ENCODE results near the gene TBX1. TPM values are rescaled to one million over a fixed set of nuclear protein-coding genes. Genes with fewer than 3 reads are reported as not detected.
"Not testable (repeated sequence)": the region's sequence is repeated elsewhere in the genome, so short reads cannot be mapped to it uniquely, and the experiment has no call there.

Gene TBX1
- total RNA-seq, 8 experiments from 2014 or later: 0.23 to 1.9 (median 0.57) TPM; not detected in 1

DNA sequence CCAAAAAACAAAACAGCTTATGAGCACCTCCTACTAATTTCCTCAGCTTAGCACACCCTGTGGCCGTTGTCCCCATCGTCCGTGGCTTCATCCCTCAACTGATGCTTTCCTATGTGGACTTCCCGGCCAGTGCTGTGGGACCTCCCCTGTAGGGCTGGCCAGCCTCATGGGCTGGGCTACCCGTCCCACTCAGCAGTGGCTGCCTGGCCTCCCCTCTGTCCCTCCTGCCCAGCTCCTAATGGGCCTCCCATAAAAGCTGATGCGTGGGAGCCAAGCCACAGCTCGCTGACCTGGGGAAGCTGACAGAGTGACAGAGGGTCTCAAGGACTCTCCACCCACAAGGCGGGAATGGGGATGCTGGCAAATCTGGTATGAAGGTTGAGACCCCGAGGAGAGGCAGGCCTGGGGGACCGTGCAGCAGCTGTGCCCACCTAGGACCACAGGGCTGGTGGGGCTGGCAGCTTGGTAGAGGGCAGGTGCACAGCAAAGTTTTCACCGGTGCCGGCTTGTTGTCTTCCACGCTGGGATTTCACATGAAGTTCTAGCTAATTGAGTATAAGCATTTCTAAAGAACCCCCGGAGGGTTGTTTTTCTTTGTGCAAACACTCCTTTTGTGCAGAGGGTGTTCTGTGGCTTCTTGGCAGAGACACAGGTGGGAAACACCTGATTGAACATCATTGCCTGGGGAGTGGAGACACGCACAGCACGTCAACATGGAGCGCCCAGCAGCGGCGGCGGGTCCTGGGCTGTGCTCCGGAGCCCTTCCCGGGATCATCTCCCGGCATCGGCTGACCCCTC lies 23.2 kb downstream of the TBX1 start:
- peaks cover 0 to 5% of the 10 kb centered on the region in 2 donors for H3K4me1 ChIP-seq (replicated peaks in 1 of 2)
- 76 to 92% (median 82%) methylated on average over 2 to 14 of the region's 24 CpGs; no CpG with 5 or more reads in 4 of the 10 experiments for WGBS, 10 experiments
- in situ Hi-C loops (cut with MboI; ENCODE audit: low pct_unique_long_range_greater_than_20kb in 2 of 9, low sequenced_read_pairs in 9 of 9, unreplicated experiment in 9 of 9): no loop called here
- no peak overlapping the region for H3K4me3 ChIP-seq
- ATAC-seq (replicated peaks in 6 of 8): no peak
- H3K27ac ChIP-seq: peak overlapping the region in 1 of 2 donors; percentile 14

DNA sequence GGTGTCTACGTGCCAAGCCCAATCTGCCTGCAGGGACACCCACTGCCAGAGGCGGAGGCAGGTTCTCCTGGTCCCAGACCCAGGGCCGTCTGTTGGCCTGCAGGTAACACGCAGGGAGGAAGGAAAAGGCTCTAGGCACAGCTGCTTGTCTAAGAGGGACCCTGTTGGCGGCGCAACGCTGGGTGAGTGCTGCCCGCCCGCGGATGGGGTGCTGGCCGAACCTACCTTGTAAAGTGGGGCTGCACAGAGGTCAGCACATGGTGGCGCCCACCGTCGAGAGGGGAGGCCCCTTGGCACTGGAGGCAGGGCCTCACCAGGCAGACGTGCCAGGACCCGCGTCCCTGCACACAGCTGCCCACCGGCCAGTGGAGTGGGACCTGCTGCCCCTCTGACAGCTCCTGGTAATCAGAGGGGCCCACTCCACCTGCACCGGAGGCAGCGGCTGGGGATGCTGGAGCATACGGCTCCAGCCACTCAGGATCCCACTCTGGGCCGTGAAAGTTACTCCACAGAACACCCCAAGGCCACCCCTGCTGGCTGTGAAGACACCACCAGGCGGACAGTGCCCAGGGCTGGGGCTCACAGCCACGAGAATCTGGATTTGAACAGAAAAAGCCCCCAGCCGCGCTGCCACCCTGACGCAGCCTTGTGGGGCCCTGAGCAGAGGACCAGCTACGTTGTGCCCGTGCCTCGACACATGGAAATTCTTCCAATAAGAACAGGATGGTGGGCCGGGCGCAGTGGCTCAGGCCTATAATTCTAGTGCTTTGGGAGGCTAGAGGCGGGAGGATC lies 24.0 kb downstream of the TBX1 start:
- Histone ChIP-seq H3K4me1 (replicated peaks in 1 of 2) (peaks cover 0 to 5% of the 10 kb centered on the region in 2 donors), H3K27ac (peak overlapping the region in 1 of 2 donors; percentile 14), H3K4me3 (no peak overlapping the region)
- WGBS, 10 experiments: 93 to 100% (median 100%) methylated on average over 1 to 3 of the region's 33 CpGs; no CpG with 5 or more reads in 5 of the 10 experiments
- ATAC-seq (replicated peaks in 6 of 8): no peak
- in situ Hi-C loops (cut with MboI; ENCODE audit: low pct_unique_long_range_greater_than_20kb in 2 of 9, low sequenced_read_pairs in 9 of 9, unreplicated experiment in 9 of 9): no loop called here

DNA sequence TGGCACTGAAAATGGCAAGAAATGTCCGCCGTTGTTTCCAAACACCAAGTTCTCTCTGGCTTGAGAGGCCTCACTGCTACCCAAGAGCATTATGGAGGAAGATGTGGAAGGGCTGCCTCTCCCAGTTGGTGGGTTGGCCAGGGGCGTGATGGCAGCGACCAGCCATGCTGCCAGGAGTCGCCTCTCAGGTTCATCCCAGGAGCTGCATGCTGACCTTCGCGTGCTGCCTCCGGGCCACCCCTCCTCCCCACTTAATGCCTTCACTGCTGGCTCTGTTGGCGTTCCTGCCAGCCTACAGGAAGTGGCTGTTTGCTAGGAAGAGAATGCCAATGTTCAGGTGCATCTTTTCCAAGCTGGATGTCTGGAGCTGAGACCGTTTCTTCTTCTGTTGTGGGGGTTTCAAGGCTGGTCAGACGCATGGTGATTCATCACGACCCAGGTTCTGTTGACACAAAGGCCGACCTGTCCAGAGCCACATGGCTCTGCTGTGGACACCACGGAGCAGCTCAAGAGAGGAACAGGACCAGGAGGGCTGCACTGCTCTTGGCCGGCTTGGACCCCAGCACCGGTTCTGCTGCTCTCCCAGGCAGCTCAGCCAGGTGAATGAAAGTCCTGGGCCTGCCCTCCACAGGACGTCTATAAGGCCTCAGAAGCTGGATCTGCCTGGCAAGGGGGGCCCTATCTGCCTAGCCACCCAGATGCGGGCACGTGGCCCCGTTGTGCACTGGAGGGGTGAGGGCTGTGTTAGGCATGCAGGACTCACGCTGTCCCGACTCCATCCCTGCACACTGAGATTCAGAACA lies 25.1 kb downstream of the TBX1 start:
- Histone ChIP-seq H3K4me1 (replicated peaks in 1 of 2) (no peaks in the 10 kb centered on the region), H3K4me3 (no peak overlapping the region), H3K27ac (peak overlapping the region in 1 of 2 donors; percentile 14)
- no peak for ATAC-seq (replicated peaks in 6 of 8)
- in situ Hi-C loops (cut with MboI; ENCODE audit: low pct_unique_long_range_greater_than_20kb in 2 of 9, low sequenced_read_pairs in 9 of 9, unreplicated experiment in 9 of 9): no loop called here
- 60 to 94% (median 79%) methylated on average over 1 to 10 of the region's 22 CpGs; no CpG with 5 or more reads in 6 of the 10 experiments for WGBS, 10 experiments

DNA sequence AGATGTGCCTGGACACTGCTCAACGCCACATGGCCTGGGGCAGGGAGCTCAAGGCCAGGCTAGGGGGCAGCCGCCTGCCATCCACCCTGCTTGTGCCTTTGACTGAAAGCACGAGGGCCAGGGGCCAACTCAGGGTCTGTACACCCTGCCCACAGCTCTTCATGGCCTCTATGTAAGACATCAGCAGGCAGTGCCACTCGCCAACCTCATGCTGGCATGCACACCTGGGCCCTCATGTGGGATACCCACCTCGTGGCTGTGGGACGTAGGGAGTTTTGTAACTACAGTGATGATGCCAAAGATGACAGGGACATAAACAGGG lies 25.6 kb downstream of the TBX1 start:
- no peaks in the 10 kb centered on the region for H3K4me1 ChIP-seq (replicated peaks in 1 of 2)
- no peak overlapping the region for H3K4me3 ChIP-seq
- no peak for ATAC-seq (replicated peaks in 6 of 8)
- in situ Hi-C loops (cut with MboI; ENCODE audit: low pct_unique_long_range_greater_than_20kb in 2 of 9, low sequenced_read_pairs in 9 of 9, unreplicated experiment in 9 of 9): no loop called here
- WGBS, 10 experiments: 80% methylated on average over 1 of the region's 6 CpGs; no CpG with 5 or more reads in 9 of the 10 experiments
- no peak overlapping the region for H3K27ac ChIP-seq

DNA sequence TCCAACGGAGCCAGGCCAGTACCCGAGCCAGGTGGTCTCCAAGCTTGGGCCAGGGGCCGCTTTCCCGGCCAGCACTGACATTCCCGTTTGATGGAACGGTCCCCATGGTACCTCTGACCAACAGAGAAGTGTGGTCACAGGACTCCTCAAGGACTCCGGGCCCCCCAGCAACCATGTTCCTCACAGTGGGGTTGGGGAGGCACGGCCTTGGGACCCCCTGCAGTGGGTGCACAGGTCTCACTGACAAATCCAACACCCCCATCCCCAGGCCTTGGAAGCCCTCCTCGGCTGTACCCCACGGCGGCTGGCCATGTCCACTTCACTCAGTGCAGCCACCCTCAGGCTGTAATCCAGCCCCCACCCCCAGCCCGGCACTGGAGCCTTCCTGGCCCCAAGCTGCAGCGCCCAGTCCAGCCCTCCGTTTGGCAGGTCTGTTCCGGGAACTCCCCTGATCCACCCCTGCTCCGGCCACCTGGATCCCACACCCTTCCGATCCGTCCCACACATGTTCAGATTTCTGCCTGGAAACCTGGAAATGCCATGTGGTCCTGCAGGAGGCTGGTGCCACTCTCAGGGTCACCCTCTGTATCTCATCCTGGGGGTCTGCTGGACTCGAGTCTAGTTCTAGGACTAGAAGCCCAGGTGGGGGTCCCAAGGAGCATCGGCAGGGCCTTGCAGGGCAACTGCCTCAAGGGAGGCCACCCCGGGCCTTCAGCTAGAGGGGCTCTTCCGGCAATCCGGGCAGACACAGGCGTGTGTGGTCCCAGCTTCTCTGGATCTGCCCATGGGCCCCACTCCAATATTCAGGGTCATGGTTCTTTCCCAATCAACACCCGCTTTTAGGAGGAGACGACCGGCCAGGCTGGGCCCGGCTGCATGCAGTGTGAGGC lies 26.6 kb downstream of the TBX1 start:
- 60 to 100% (median 100%) methylated on average over 1 to 2 of the region's 28 CpGs; no CpG with 5 or more reads in 5 of the 10 experiments for WGBS, 10 experiments
- Histone ChIP-seq H3K4me1 (replicated peaks in 1 of 2) (no peaks in the 10 kb centered on the region), H3K4me3 (no peak overlapping the region), H3K27ac (peak overlapping the region in 1 of 2 donors; percentile 30)
- in situ Hi-C loops (cut with MboI; ENCODE audit: low pct_unique_long_range_greater_than_20kb in 2 of 9, low sequenced_read_pairs in 9 of 9, unreplicated experiment in 9 of 9): no loop called here
- no peak for ATAC-seq (replicated peaks in 6 of 8)

DNA sequence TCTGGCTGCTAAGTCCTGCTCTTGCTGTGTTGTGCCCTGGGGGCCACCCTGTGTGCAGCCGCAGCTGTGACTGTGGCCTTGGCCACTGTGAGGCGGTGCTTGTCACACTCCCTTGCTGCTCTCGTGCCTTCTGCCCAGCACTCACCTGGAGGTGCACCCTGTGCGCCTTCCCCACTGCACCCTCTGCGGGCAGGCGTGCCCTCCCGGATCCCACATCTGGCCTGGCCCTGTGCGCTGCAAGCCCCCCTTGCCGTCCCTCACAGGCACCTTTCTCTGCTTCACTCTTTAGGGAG lies 27.2 kb downstream of the TBX1 start:
- 100% methylated on average over 1 of the region's 9 CpGs; no CpG with 5 or more reads in 9 of the 10 experiments for WGBS, 10 experiments

DNA sequence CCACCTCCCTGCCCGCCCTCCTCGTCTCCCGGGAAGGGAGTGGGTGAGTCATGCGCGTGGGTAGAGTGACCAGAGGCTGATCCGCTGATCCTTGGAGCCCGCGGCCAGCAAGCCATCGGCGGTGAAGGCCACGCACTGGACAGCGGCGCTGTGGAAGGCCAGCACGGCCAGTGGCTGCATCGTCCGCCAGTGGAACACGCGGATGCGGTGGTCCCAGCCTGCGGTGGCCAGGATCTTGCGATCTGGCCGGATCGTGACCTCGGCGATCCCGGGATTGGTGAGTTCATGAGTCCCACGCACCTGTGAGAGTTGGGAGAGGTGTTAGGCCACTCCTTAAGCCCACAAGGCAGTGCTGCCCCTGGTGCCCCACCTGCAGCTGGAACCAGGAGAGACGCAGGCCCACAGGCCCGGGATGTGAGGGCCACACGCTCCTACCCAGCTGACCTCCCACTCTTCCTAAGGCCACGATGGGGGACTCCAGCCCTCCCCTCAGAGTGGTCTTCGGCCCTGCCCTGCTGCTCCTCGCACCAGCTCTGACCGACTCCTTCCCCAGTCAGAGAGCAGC lies 28.2 kb downstream of the TBX1 start:
- no peak overlapping the region for H3K4me3 ChIP-seq
- ATAC-seq (replicated peaks in 6 of 8): no peak
- 96 to 100% methylated on average over 2 to 7 of the region's 34 CpGs; no CpG with 5 or more reads in 8 of the 10 experiments for WGBS, 10 experiments
- H3K27ac ChIP-seq: no peak overlapping the region
- in situ Hi-C loops (cut with MboI; ENCODE audit: low pct_unique_long_range_greater_than_20kb in 2 of 9, low sequenced_read_pairs in 9 of 9, unreplicated experiment in 9 of 9): no loop called here
- H3K4me1 ChIP-seq (replicated peaks in 1 of 2): no peaks in the 10 kb centered on the region

More for the DNA sequence above, 27.2 kb downstream of the TBX1 start:
- no peak for ATAC-seq (replicated peaks in 6 of 8)
- H3K27ac ChIP-seq: peak overlapping the region in 1 of 2 donors; percentile 30
- in situ Hi-C loops (cut with MboI; ENCODE audit: low pct_unique_long_range_greater_than_20kb in 2 of 9, low sequenced_read_pairs in 9 of 9, unreplicated experiment in 9 of 9): no loop called here
- H3K4me1 ChIP-seq (replicated peaks in 1 of 2): no peaks in the 10 kb centered on the region
- H3K4me3 ChIP-seq: no peak overlapping the region

DNA sequence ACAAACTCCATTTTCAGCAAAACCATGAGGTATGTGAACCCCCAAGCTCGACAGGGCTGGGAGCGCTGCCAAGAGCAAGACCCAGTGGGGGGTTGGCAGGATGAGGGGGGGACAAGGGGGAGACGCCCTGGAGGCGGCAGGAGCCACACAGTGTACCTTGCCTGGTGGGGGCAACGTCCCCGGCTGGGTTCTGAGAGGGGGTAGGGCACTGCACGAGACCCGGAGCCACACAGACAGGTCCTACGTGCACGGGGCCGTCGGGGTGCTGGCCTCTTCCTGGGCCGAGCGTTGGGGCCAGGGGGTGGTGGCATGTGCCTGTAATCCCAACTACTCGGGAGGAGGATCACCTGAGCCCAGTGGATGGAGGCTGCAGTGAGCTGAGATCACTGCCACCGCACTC lies 28.8 kb downstream of the TBX1 start:
- Histone ChIP-seq H3K4me3 (no peak overlapping the region), H3K27ac (no peak overlapping the region), H3K4me1 (replicated peaks in 1 of 2) (no peaks in the 10 kb centered on the region)
- in situ Hi-C loops (cut with MboI; ENCODE audit: low pct_unique_long_range_greater_than_20kb in 2 of 9, low sequenced_read_pairs in 9 of 9, unreplicated experiment in 9 of 9): no loop called here
- WGBS, 10 experiments: 80 to 90% methylated on average over 1 to 2 of the region's 16 CpGs; no CpG with 5 or more reads in 8 of the 10 experiments
- no peak for ATAC-seq (replicated peaks in 6 of 8)

DNA sequence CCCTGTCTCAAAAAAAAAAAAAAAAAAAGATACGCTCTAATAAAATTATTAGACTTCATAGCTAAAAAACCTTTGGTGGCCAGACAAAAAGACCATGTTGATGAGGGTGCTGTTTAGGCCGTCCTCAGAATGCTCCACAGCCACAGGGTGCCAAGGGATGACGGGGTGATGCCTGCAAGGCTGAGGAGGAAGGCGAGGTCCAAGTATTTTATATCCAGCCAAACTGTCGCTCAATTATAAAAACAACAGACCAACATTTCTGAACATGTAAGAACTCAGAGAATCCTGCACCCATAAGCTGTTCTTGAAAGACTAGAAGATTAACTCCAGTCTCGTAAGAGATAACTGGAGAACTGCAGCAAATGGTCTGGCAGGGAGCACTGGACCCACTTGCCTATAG lies 29.2 kb downstream of the TBX1 start:
- in situ Hi-C loops (cut with MboI; ENCODE audit: low pct_unique_long_range_greater_than_20kb in 2 of 9, low sequenced_read_pairs in 9 of 9, unreplicated experiment in 9 of 9): no loop called here
- Histone ChIP-seq H3K4me1 (replicated peaks in 1 of 2) (no peaks in the 10 kb centered on the region), H3K27ac (no peak overlapping the region), H3K4me3 (no peak overlapping the region)
- ATAC-seq (replicated peaks in 6 of 8): no peak
- WGBS, 10 experiments: 67 to 100% (median 97%) methylated on average over 1 to 6 of the region's 6 CpGs; no CpG with 5 or more reads in 1 of the 10 experiments

DNA sequence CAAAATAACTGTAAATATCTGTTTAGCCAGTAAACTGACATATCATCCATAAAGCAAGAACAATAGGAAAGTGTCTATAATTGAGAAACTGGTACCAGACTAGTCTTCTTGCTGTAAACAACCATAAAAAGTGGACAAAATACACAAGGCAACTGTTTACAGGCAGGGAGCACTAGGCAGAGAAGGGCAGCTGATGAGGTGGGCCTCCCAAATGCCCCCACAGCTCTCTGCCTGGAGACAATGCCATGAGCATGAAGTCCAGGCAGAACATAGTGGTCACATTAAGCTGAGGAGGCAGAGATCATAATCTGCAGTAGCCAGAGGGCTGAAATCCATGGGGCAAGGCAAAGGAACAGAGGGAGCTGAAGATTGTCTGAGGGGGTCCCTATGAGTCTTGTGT lies 30.7 kb downstream of the TBX1 start:
- ATAC-seq (replicated peaks in 6 of 8): no peak
- H3K4me1 ChIP-seq (replicated peaks in 1 of 2): peaks cover 0 to 2% of the 10 kb centered on the region in 2 donors
- no peak overlapping the region for H3K4me3 ChIP-seq
- H3K27ac ChIP-seq: peak overlapping the region in 1 of 2 donors; percentile 11
- in situ Hi-C loops (cut with MboI; ENCODE audit: low pct_unique_long_range_greater_than_20kb in 2 of 9, low sequenced_read_pairs in 9 of 9, unreplicated experiment in 9 of 9): no loop called here

DNA sequence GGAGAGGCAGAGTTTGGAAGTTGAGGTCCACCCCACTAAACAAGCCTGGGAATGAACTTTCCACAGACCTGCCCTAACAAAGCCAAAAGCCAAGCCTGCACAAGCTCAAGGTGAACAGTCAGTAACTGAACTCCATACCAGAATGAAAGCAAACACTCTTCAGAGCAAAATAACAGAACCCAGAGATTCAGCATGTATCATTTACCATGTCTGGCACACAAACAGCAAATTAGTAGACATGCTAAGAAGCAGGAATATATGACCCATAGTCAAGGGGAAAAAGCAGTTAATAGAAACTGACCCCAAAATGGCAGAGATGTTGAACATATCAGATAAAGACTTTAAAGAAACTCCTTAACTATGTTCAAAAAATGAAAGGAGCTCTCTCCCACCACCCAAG lies 31.3 kb downstream of the TBX1 start:
- no peak for ATAC-seq (replicated peaks in 6 of 8)
- in situ Hi-C loops (cut with MboI; ENCODE audit: low pct_unique_long_range_greater_than_20kb in 2 of 9, low sequenced_read_pairs in 9 of 9, unreplicated experiment in 9 of 9): no loop called here
- Histone ChIP-seq H3K4me1 (replicated peaks in 1 of 2) (peaks cover 0 to 8% of the 10 kb centered on the region in 2 donors), H3K4me3 (no peak overlapping the region), H3K27ac (no peak overlapping the region)

DNA sequence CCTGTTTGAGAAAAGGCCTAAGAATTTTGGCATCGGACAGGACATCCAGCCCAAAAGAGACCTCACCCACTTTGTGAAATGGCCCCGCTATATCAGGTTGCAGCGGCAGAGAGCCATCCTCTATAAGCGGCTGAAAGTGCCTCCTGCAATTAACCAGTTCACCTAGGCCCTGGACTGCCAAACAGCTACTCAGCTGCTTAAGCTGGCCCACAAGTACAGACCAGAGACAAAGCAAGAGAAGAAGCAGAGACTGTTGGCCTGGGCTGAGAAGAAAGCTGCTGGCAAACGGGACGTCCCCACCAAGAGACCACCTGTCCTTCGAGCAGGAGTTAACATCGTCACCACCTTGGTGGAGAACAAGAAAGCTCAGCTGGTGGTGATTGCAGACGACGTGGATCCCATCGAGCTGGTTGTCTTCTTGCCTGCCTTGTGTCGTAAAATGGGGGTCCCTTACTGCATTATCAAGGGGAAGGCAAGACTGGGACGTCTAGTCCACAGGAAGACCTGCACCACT lies 31.9 kb downstream of the TBX1 start:
- ATAC-seq (replicated peaks in 6 of 8); in situ Hi-C loops (cut with MboI; ENCODE audit: low pct_unique_long_range_greater_than_20kb in 2 of 9, low sequenced_read_pairs in 9 of 9, unreplicated experiment in 9 of 9); H3K27ac ChIP-seq; H3K4me3 ChIP-seq; H3K4me1 ChIP-seq (replicated peaks in 1 of 2): not testable (repeated sequence)
- 80 to 100% (median 94%) methylated on average over 1 to 7 of the region's 13 CpGs; no CpG with 5 or more reads in 4 of the 10 experiments for WGBS, 10 experiments

All from motor neuron (in vitro differentiated cells).